Tongue (tissue), 2 donors: ENCODE data around the gene ATP8A2. TPM values are rescaled to one million over a fixed set of nuclear protein-coding genes. Genes with fewer than 3 reads are reported as not detected.
A peak's percentile ranks its signal among the peaks of the same experiment; 100 is the strongest.

ENCODE experiments used
- DNase-seq: peaks from one replicate; pipeline ENCODE4 v3.0.0-alpha.2; 2015
- total RNA-seq: library from RNA; depleted of rRNA; stranded (reverse); fragments of >200 nt; gene quantifications from one replicate; pipeline ENCODE4 v1.2.3, GENCODE V29; 2014

ATP8A2 gene
- total RNA-seq, 1 donor from 2014 or later, result 1.8 TPM

DNA sequence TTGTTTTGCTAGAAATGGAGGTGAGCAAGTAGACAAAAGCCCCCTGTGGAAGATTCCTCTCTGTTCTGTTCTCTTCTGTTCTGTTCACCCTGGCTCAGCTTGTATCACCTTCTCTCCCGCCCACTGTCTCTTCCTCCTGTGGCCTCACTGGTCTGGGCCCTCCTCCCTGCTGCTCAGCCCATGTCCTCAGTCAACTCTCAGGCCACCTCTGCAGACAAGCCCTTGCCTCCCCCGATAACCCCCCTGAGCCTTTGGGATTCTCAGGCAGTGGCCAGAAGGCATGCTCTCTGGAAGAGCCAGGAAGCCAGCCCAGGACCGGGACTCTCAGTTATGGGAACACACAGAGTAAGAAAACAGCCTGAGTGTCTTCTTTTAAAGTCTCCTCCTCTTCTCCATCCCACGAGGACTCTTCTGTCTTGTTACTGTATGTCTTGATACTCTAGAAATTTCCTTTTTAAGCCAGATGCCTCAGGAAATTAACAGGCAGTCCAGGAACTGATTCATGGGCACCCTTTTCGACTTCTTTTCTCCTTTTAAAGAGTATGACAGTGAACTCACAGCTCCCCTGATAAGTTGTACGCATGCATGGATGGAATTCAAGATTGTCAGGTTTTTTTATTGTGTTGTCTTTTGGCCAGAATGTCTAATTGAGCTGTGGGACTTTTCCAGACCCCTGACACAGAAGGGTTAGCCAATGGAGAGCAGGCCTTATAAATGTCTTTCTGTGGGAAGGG is 646.3 kb downstream of the ATP8A2 start:
- DNase-seq, result peak; percentile 32

DNA sequence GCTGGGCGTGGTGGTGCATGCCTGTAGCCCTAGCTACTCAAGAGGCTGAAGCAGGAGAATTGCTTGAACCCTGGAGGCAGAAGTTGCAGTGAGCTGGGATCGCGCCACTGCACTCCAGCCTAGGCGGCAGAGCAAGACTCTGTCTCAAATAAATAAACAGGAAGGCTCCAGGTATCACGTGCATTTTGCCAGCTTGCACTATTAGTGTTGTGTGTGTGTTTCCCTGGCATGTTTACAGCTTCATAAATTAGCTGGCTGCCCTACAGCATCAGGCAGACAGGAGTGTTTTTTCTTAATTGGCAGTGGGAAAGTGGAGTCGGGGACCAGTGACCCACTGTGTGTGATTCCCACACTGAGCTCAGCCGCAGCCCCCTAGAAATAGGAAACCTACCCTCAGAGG is 647.5 kb downstream of the ATP8A2 start:
- no peak for DNase-seq

DNA sequence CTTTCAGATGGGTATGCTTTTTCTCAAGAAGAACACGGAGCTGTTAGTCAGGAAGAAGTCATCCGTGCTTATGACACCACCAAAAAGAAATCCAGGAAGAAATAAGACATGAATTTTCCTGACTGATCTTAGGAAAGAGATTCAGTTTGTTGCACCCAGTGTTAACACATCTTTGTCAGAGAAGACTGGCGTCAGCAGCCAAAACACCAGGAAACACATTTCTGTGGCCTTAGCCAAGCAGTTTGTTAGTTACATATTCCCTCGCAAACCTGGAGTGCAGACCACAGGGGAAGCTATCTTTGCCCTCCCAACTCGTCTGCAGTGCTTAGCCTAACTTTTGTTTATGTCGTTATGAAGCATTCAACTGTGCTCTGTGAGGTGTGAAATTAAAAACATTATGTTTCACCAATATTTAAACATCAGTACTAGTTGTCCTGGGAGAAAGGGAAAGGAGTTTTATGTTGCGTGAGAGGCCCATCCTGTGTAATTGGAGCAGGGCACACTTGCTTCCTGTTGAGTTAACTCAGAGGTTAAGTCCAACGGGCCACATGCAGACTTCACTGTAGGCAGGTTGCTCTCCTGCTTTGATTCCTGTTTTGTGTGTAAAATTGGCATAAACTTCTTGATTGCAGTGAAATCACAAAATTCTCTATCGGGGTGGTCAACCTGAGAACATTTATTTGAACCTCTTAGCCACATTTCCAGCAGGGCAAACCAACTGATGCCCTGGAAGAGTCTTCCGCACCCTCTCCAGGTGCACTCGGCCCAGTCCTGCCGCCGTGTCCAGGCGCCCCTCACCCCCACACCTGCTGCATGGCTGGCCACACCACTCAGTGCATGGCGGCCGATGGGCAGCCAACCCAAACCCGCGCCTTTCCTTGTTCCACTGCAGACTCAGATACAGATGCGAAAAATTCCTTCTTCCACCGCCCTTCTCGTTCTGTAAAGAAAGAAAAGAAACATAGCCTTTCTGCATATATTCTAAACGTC is 648.4 kb downstream of the ATP8A2 start:
- DNase-seq, result peak; percentile 52

DNA sequence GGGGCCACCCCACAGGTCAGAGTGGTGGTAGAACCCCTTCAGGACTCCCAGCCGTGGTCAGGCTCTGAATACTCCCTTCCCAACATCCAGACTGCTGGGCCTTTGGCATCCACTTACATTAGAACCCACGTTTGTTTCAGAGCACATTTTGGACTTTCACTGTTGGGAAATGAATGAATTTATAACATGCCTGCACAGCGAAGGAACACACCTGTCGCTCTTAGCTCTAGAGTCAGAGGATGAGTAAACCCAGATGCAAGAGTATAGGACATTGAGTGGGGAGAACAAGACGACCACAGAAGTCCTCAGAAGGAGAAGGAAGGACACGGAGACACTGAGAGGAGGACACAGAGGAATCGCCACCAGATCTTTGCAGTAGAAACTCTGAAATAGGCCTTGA is 649.1 kb downstream of the ATP8A2 start:
- no peak for DNase-seq

DNA sequence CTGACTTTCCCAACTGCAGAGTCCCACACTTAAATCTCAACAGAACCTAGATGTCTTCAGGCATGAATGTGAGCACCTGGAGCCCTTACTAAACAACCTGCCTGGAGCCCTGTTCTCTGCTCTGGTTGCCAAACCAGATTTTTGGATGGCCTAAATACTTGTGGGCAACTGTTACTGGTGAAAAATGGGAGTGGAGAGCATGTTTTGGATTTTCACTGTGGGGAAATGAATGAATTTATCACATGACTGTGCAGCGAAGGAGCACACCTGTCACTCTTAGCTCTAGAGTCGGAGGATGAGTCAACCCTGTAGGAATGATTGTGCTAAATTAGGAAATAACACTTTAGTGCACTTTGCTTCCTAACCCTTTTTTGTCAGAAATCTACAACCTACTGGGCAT is 649.7 kb downstream of the ATP8A2 start:
- DNase-seq, result no peak

DNA sequence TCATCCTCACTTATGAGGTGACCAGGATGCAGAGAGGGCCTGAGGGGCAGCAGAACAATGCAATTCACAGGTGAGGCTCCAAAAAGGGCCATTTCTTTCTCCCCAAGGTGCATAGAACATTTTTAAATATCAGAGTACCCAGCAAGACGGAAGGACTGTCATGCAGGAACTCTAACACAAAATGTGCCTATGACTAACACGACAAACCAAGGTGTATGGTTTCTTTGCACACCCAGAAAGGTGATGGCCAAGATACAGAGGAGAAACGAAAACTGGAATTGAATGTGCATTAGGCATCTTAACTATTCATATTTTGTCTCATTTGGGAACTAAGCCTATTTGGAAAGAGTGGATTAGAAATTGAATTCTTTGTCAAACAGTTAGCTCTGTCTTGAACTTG is 650.2 kb downstream of the ATP8A2 start:
- DNase-seq, result no peak

DNA sequence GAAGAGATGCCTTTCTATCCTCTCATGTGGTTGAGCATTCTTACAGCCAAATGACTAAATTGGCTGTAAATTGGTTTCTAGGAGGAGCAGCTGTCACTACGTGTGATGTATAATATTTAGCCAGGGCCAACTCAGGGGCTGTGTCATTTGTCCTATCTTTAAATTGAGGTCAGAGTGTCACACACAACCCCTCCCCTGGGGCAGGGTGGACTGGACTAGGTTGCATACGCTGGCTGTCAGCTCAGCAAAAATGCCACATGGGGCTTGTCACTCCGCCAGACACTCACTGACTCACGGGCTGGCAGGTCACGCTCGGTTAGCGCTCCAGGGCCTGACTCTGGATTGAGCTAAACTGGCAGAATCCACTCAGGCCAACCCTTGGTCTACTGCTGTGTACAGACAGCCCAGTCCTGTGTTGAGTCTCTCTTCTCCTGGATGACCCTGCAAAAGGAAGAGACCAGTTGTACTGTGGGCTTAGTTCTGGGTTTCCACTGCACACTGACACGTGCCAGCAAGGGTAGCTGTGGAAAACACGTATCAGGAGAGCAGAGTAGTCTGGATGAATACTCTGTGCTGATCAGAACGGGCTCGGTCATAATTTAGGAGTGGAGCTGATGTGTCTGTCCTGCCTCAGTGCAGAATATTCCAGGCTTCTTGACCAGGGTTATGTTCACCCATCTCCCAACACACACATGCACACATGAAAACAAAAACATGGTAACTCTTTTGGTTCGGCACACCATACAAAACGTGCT is 650.9 kb downstream of the ATP8A2 start:
- peak; percentile 89 for DNase-seq

DNA sequence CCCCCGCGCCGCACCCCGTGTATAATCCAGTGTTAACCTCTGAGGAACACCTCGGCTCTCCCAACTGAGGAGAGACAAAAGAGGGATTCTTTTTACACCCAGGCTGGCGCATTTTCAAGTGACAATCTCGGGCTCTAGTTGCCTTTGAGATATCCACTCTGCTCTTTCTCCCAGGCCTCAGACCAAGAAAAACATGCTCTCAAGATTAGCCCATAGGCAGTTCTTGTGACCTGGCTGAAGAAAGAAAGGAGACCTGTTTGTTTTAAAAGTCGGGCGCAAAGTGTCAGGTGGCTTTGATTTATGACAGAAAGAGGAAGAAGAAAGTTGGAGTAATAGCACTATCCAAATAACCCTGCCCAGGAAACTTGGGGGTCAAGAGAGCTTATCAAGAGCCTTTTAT is 652.8 kb downstream of the ATP8A2 start:
- DNase-seq, result no peak

DNA sequence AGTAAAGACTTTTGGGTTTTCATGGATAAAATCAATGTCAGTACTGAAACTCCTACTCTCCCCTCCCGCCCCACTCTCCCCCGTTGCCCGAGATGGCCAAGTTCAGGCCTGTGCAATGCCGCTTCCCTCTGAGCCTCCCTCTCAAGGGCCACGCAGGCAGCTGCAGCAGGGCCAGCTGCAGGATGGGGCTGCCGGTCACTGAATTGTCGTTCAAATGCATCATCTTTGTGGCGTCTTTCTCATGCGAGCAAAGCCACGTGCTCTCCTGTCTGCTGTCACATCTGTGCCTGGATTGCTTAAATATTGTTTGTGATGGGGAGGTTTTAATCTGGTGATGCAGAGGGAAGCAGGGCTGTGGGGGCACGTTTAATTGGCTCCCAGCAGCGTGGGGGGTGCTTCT is 653.4 kb downstream of the ATP8A2 start:
- DNase-seq, result peak; percentile 67

DNA sequence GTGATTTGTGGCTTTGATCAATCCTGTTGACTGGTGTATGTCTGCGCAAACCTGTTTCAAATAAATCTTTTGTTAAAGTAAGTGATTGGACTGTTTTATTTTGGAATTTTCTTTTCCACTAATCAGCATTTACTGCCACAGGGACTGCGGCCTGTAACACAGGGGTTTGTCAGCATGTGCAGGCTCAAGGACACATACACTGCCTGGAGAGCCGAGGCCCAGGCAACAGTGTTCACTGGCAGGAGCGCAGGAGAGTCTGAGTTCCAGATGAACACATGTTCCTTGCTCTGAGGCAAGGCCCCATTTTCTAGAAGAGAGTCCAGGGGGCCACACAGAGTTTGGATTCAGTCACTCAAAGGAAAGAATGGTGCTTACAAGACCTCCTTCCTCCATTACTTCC is 654.0 kb downstream of the ATP8A2 start:
- peak; percentile 39 for DNase-seq

DNA sequence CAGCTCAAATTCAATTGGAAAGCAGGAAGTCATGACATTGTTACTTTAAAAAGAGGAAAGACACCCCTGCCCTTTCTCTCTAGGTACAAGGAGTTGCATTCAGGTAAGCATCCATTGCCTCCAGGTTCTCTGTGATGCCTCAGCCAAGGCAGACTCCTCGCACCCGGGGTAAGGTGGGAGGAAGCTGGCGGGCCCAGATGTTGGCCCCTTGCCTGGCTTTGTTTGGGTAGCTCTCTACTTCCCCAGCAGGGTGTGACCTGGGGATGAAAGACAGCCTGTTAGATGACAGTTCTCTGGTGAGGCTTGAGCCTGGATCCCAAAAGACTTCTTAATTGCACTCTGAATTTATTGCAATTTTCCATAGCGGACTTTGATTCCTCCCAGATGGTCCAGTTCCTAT is 654.4 kb downstream of the ATP8A2 start:
- no peak for DNase-seq

DNA sequence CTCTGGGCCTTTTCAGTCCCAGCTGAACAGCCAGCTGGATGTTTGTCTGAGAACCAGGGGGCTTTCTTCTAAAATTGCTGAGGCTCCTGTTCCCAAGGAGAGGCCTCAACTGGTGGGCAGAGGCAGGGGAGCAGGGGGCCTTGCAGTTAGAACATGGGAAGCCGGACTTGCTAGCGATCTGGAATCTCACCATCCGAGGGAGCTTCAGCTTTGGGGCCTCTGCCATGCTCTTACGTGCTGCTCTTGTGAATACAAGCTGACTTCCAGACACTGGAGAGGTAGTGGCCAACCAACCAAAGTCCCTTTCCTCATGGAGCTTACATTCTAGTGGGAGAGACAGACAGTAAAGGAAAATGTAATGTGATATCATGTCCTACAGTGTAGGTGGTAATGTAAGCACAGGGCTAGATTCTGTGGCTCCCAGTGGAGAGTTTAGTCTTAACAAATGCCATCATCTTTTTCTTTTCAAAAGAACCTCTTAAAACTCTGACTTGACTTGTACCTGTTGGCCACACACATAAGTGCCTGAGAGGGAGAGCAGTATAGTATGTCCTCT is 657.9 kb downstream of the ATP8A2 start:
- no peak for DNase-seq

DNA sequence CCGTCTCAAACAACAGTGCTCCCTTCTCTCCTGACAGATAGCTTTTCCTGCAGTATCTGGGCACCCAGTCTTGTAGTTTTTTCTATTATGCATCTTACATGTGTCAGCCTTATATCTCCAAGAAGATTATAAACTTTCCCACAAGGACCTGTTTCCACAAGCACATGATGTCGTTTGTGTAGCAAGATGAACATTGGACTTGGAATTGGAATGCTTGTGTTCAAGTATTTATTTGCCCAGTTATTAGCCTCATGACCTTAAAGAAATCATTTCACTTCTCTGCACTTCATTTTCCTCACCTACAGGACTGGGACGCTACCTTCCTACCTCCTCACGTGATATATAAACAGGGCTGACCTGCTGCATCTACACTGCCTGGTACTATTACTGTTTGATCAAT is 658.6 kb downstream of the ATP8A2 start:
- no peak for DNase-seq

DNA sequence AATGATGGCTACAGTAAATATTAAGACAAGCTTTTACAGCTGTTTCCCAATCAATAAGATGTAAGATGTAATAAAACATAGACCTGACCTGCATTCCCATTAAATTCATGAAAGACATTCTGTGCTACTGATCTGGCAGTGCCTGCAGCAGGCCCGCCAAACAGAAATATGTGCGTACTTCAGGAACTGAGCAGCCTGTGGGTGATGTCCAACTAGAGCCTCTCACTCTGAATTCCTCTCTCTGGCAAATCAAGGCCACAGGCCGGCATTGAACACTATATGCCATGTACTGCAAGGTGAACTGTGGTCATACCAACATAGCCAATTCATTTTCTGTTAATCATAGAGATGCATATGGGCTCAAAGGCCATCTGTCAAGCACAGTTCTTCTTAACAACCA is 662.2 kb downstream of the ATP8A2 start:
- DNase-seq, result no peak

DNA sequence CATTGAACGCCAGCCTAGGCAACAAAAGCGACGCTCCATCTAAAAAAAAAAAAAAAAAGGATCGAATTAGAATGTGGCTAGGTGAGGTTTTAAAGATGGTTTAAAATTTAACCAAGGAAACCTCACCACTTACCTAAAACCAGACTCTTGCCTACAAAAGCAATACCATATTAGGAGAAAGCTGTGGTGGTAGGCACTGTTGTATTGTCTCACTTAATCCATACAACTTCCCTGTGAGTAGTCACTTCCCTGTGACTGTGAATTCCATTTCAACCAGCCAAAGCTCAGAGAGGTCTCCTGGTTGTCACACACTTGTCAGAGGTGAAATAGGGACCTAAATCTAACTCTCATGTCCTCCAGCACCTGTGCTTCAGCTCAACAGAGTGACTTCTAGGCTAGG is 664.6 kb downstream of the ATP8A2 start:
- DNase-seq, result no peak

DNA sequence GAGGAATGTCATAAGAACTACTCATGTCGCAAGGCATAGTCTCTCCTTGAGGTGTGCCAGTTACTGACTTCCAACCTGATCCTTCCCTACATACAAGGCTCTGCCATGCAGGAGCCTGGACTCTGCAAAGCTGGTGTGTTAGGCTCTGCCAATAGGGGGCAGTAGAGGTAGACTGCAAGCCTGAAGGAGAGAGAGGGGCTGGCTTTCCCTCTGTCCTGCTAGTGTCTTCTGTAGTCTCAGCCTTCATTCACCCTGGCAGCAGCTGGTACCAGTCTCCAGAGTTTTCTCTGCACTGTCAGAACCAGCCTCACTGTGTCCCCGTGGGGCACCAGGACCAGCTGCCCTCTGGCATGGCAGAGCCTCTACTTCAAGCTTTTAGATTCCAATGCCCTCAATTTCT is 665.5 kb downstream of the ATP8A2 start:
- DNase-seq, result peak; percentile 65

DNA sequence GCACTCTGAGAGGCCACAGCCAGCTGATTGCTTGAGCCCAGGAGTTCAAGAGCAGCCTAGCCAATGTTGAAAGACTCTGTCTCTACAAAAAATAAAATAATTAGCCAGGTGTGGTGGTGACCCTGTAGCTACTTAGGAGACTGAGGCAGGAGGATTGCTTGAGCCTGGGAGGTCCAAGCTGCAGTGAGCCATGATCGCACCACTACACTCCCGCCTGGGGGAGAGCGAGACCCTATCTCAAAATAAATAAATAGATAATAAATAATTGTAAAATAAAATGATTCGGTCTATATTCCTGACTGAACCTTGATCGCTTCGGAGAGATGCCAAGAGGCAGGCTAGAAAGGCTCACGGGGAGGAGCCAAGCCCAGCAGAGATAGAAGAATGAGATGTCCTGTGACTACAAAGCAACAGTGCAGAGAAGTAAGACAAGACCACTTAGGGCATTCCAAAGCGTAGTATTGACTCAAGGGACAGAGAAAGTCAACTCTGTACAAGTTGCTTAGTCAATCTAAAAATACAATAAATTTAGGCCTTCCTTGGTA is 667.2 kb downstream of the ATP8A2 start:
- DNase-seq, result no peak

DNA sequence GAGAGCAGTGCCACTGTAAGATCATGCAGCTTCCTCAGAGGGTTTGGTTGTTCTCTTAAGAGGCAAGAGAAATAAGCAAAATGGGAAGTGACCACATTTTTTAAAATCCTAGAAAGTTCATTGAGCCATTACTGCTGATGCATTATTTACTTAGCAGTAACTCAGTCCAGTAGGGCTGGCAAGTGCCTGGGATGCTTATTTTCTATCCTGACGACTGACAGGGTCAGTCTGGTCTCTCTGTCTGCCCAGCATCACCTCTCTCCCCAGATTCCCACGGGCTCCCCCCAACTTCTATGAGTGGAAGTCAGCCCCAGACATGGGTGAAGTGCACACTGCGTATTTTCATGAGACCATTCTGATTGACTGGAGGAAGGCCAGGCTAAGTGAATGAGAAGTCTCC is 669.7 kb downstream of the ATP8A2 start:
- DNase-seq, result no peak

DNA sequence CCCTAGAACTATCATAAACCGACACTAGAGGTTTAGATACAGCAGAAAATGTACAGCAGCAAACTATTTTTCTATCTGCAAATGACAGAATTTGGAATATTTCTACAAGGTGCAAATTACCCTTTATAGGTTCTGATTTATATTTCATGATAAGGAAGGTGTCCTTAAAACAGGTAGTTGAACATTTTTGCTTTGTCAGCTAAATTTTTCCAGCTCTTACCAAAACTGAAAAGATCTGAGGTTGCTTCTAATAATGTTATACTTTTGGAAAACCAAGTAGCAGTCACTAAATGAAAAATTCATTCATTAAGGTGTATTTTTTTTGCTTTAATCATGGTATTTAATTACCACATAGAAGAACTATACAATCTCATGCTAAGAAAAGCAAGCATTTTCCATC is 671.0 kb downstream of the ATP8A2 start:
- DNase-seq, result no peak

DNA sequence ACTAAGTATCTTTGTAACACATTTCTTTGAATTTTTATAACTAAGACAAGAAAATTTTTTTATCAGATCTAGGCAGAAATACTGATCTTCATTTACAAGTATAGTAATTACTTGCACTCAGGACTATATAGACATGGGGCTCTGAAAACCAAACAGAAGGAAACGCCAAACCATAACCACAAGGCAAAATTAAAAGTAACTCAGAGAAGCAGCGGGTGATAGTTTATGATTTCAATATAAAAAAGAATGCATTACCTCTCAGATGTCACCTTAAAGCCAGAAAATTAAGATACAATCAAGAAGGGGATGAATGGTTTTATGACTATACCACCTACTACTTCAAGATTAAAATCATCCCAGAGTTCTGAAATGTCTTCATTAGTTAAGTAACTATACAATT is 673.4 kb downstream of the ATP8A2 start:
- no peak for DNase-seq

DNA sequence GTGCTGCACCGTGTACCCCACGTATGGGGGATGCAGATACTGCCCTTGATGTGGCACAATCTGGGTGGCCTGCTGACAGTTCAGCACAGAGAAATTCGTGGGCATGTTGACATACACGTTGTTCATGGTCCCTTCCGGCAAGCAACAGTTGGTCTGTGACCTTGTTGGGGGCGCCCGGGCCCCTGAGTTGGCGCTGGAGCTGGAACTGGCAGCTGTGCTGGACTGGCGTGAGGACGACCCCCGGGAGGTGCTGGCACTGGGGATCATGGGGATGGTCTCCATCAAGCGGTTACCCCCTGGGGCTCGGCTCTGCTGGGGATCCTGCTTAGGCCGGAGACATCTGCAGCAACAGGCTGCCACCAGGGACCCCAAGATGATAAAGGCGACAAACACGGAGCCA is 674.9 kb downstream of the ATP8A2 start:
- DNase-seq, result no peak

DNA sequence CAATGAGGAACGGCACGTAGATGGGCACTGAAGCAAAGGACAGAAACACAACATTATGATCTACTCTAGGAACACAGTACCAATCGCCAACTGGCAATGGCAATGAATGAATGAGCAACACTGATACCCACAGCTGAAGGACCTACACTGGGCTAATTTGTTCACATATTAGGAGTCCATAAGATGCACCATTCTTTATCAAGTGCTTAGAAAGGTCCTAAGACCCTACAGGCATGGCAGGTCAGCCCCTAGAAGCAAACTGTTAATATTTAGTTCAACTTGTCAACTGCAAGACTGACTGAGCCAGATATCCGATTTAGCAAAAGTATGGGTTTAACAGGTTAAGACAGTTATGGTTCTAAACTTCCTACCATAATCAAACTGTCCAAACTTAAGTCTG is 675.3 kb downstream of the ATP8A2 start:
- no peak for DNase-seq
